HG02885 (cell line): ENCODE measurements around the gene C4orf50.
"Not testable (repeated sequence)": the region's sequence is repeated elsewhere in the genome, so short reads cannot be mapped to it uniquely, and the experiment has no call there.

ENCODE experiments used
- ATAC-seq: cut with Tn5 transposase; IDR thresholded peaks from one replicate; pipeline ENCODE4 v1.9.1; 2021; ENCODE audit warnings: mild to moderate bottlenecking; ENCODE audit not compliant: unreplicated experiment, poor library complexity

C4orf50 gene

GRCh38 chr4:6019316-6020263 is 1.4 kb upstream of the C4orf50 start:
- peak; percentile 67 for ATAC-seq

GRCh38 chr4:6017800-6018199 is 431 bp downstream of the C4orf50 start:
- no peak for ATAC-seq

- no peak for ATAC-seq
Measured at GRCh38 chr4:6017030-6017429, 1.2 kb downstream of the C4orf50 start.

- no peak for ATAC-seq
Measured at GRCh38 chr4:6013564-6013963, 4.7 kb downstream of the C4orf50 start.

DNA sequence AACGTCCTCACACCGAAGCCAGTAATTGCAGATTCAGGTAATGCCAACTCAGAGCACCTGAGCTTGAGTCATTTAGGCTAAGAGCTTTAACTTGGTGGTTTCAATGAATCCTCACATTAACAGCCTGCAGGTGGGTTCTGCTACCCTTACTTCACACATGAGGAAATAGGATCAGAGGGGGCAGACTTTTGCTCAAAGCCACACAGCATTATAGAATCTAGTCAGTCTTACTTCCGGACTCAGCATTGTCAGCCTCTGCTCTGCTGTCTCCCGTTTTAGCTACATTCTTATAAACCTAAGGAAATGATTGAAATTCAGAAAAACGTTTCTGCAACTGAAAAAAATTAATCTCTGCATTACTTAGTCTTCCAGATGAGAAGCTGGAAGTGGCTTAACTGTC is 6.0 kb downstream of the C4orf50 start:
- no peak for ATAC-seq

GRCh38 chr4:6011686-6012085 is 6.5 kb downstream of the C4orf50 start:
- no peak for ATAC-seq

GRCh38 chr4:6011271-6011671 is 7.0 kb downstream of the C4orf50 start:
- ATAC-seq, result no peak

- no peak for ATAC-seq
Measured at GRCh38 chr4:6010789-6011188, 7.4 kb downstream of the C4orf50 start.

GRCh38 chr4:6009452-6009851 is 8.8 kb downstream of the C4orf50 start:
- ATAC-seq, result no peak

GRCh38 chr4:6008766-6009385 is 9.4 kb downstream of the C4orf50 start:
- ATAC-seq, result no peak

- no peak for ATAC-seq
Measured at GRCh38 chr4:6008092-6008551, 10.1 kb downstream of the C4orf50 start.

- ATAC-seq, result no peak
Measured at GRCh38 chr4:6005175-6005574, 13.1 kb downstream of the C4orf50 start.

DNA sequence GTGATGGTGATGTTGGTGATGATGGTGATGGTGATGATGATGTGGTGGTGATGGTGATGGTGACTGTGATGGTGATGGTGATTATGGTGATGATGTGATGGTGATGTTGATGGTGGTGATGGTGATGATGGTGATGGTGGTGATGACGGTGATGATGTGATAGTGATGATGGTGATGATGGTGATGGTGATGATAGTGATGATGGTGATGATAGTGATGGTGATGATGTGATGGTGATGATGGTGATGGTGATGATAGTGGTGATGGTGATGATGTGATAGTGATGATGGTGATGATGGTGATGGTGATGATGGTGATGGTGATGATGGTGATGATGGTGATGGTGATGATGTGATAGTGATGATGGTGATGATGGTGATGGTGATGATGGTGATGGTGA is 14.7 kb downstream of the C4orf50 start:
- ATAC-seq, result not testable (repeated sequence)

DNA sequence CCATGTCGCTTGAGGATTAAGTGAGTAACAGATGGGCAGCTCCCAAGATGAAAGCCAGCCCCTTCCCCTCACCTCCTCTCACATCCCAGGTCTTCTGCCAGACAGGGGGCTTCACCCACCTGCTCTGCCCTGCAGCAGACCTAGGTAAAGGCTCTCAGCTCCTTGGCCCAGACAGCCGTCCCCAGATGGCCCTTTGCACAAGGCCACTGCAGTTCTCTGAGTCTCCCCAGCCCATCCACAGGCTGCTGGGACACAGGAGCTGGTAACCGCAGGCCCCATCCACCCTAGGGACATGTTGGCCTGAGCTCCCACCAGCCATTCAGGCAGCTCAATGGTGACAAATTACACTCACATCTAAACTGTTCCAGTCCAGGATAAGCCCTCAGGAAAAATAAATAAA is 15.3 kb downstream of the C4orf50 start:
- no peak for ATAC-seq

- no peak for ATAC-seq
Measured at GRCh38 chr4:6002492-6002833, 15.8 kb downstream of the C4orf50 start.

- no peak for ATAC-seq
Measured at GRCh38 chr4:6001680-6002491, 16.3 kb downstream of the C4orf50 start.

DNA sequence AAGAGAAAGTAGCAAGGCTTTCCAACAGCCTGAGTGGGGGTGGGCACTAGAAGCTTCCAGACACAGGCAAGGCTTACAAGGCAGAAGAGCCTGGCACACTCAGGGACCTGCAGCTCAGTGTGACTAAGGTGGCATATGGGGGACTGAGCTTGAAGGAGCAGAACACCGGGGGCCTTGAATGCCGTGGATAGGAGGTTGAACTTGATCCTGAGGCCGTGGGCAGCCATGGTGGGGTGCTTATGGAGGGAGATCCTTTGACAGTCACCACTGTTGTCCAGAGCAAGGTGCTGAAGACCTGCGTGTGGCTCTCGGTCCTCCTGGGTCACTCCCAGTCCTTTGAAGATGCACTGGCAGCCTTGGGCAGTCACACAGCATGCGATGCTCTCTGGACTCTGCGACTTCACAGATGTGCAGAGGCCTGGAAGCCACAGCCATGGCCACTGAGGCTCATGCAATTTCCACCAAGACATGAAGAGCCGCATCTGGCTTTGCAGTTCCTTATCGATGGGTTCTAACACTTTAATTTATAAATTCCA is 18.3 kb downstream of the C4orf50 start:
- no peak for ATAC-seq

GRCh38 chr4:5999356-5999755 is 18.9 kb downstream of the C4orf50 start:
- ATAC-seq, result no peak

DNA sequence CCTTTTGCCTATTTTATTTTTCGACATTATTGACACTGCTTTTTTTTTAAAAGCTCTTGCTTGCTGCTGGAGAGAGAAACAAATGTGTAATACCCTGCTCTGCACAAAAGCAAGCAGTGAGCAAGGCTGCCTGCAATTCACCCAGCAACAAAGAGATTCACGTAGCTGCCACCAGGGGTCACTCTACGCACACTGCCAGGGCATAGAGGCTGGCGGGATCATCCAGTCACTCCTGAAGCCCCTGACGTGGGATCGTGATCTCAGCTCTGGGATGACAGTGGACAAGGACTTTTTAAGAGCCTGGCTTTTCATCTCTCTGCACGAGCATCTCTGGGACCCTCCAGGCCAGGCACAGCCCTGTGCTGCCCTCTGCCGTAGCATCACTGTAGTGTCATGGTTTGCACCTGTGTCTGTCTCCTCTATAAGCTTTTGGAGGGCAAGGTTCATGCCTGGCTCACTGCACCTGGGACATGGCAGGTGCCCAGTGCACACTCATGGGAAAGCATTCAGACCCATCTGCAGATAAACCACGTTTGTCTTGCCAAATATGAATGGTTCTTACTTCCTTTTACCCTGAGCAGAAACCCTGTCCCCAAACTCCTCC is 19.8 kb downstream of the C4orf50 start:
- ATAC-seq, result peak; percentile 66

- no peak for ATAC-seq
Measured at GRCh38 chr4:5996641-5997040, 21.6 kb downstream of the C4orf50 start.
